Measurements from ENCODE around the gene ZDHHC5. TPM values are rescaled to one million over a fixed set of nuclear protein-coding genes. Genes with fewer than 3 reads are reported as not detected.
"Not testable (repeated sequence)": the region's sequence is repeated elsewhere in the genome, so short reads cannot be mapped to it uniquely, and the experiment has no call there.

Gene ZDHHC5
- total RNA-seq, 1 donor from 2014 or later = 89.8 TPM

GRCh38 chr11:57679396-57679795 is 11.5 kb downstream of the ZDHHC5 start:
- no peaks in the 10 kb centered on the region for H3K9me3 Mint-ChIP-seq (ENCODE audit: unreplicated experiment)
- H3K4me3 Mint-ChIP-seq (ENCODE audit: unreplicated experiment) = no peak overlapping the region
- TF ChIP-seq CTCF (IDR thresholded peaks at IDR 0.05; ENCODE audit: insufficient read depth, low read depth, low read length) (no peak), EZH2 (IDR thresholded peaks at IDR 0.05; ENCODE audit: insufficient read depth, low read length) (no peak)
- Histone ChIP-seq H3K4me3 (ENCODE audit: insufficient read depth, low read depth, low read length) (no peak overlapping the region), H3K9ac (ENCODE audit: low read length) (no peak overlapping the region), H3K79me2 (ENCODE audit: insufficient read depth, low read length) (peaks cover 84% of the 10 kb centered on the region), H3K27ac (ENCODE audit: low read depth, low read length) (no peak overlapping the region), H4K20me1 (ENCODE audit: insufficient read depth, low read length) (peaks cover 75% of the 10 kb centered on the region), H3K27me3 (ENCODE audit: insufficient read depth, low read length) (no peaks in the 10 kb centered on the region), H3K9me3 (ENCODE audit: insufficient read depth, low read depth, low read length) (no peaks in the 10 kb centered on the region), H3K4me1 (ENCODE audit: insufficient read depth, low read length) (peaks cover 15% of the 10 kb centered on the region), H3K36me3 (ENCODE audit: insufficient read depth, low read length) (peaks cover 20% of the 10 kb centered on the region), H2AFZ (ENCODE audit: low read depth, low read length) (no peak overlapping the region), H3K4me2 (ENCODE audit: low read length) (no peak overlapping the region)
- no peak overlapping the region for H3K27ac Mint-ChIP-seq (ENCODE audit: unreplicated experiment)
- FAIRE-seq (no peak), DNase-seq (ENCODE audit: low read depth) (no peak)
- H3K27me3 Mint-ChIP-seq (ENCODE audit: low read depth, unreplicated experiment) = no peaks in the 10 kb centered on the region
- H3K36me3 Mint-ChIP-seq (ENCODE audit: low read depth, unreplicated experiment) = peaks cover 7% of the 10 kb centered on the region
- peaks cover 25% of the 10 kb centered on the region for H3K4me1 Mint-ChIP-seq (ENCODE audit: low read depth, unreplicated experiment)

GRCh38 chr11:57680552-57680874 is 12.6 kb downstream of the ZDHHC5 start:
- peaks cover 15% of the 10 kb centered on the region for H3K4me1 ChIP-seq (ENCODE audit: insufficient read depth, low read length)
- peaks cover 71% of the 10 kb centered on the region for H4K20me1 ChIP-seq (ENCODE audit: insufficient read depth, low read length)
- no peak overlapping the region for H2AFZ ChIP-seq (ENCODE audit: low read depth, low read length)
- H3K9me3 Mint-ChIP-seq (ENCODE audit: unreplicated experiment) = no peaks in the 10 kb centered on the region
- peaks cover 24% of the 10 kb centered on the region for H3K4me1 Mint-ChIP-seq (ENCODE audit: low read depth, unreplicated experiment)
- DNase-seq (ENCODE audit: low read depth) (peak; percentile 12), FAIRE-seq (no peak)
- peak overlapping the region; percentile 4 for H3K4me3 Mint-ChIP-seq (ENCODE audit: unreplicated experiment)
- H3K9ac ChIP-seq (ENCODE audit: low read length) = peak overlapping the region; percentile 13
- no peaks in the 10 kb centered on the region for H3K27me3 ChIP-seq (ENCODE audit: insufficient read depth, low read length)
- H3K36me3 Mint-ChIP-seq (ENCODE audit: low read depth, unreplicated experiment) = peaks cover 10% of the 10 kb centered on the region
- no peak overlapping the region for H3K4me3 ChIP-seq (ENCODE audit: insufficient read depth, low read depth, low read length)
- H3K27ac ChIP-seq (ENCODE audit: low read depth, low read length) = peak overlapping the region; percentile 10
- peak overlapping the region; percentile 31 for H3K4me2 ChIP-seq (ENCODE audit: low read length)
- no peak for TF ChIP-seq CTCF (IDR thresholded peaks at IDR 0.05; ENCODE audit: insufficient read depth, low read depth, low read length)
- TF ChIP-seq EZH2 (IDR thresholded peaks at IDR 0.05; ENCODE audit: insufficient read depth, low read length) = no peak
- no peaks in the 10 kb centered on the region for H3K9me3 ChIP-seq (ENCODE audit: insufficient read depth, low read depth, low read length)
- H3K27me3 Mint-ChIP-seq (ENCODE audit: low read depth, unreplicated experiment) = no peaks in the 10 kb centered on the region
- peaks cover 81% of the 10 kb centered on the region for H3K79me2 ChIP-seq (ENCODE audit: insufficient read depth, low read length)
- H3K27ac Mint-ChIP-seq (ENCODE audit: unreplicated experiment) = peak overlapping the region; percentile 13
- H3K36me3 ChIP-seq (ENCODE audit: insufficient read depth, low read length) = peaks cover 28% of the 10 kb centered on the region

GRCh38 chr11:57681168-57681567 is 13.3 kb downstream of the ZDHHC5 start:
- Mint-ChIP-seq H3K27ac (ENCODE audit: unreplicated experiment) (no peak overlapping the region), H3K9me3 (ENCODE audit: unreplicated experiment) (no peaks in the 10 kb centered on the region), H3K27me3 (ENCODE audit: low read depth, unreplicated experiment) (no peaks in the 10 kb centered on the region), H3K36me3 (ENCODE audit: low read depth, unreplicated experiment) (peaks cover 7% of the 10 kb centered on the region), H3K4me1 (ENCODE audit: low read depth, unreplicated experiment) (peaks cover 21% of the 10 kb centered on the region), H3K4me3 (ENCODE audit: unreplicated experiment) (no peak overlapping the region)
- H3K4me1 ChIP-seq (ENCODE audit: insufficient read depth, low read length) = peaks cover 15% of the 10 kb centered on the region
- H3K27ac ChIP-seq (ENCODE audit: low read depth, low read length) = no peak overlapping the region
- no peak overlapping the region for H3K9ac ChIP-seq (ENCODE audit: low read length)
- H3K36me3 ChIP-seq (ENCODE audit: insufficient read depth, low read length) = peaks cover 29% of the 10 kb centered on the region
- TF ChIP-seq EZH2 (IDR thresholded peaks at IDR 0.05; ENCODE audit: insufficient read depth, low read length) (no peak), CTCF (IDR thresholded peaks at IDR 0.05; ENCODE audit: insufficient read depth, low read depth, low read length) (no peak)
- no peak overlapping the region for H2AFZ ChIP-seq (ENCODE audit: low read depth, low read length)
- H4K20me1 ChIP-seq (ENCODE audit: insufficient read depth, low read length) = peaks cover 64% of the 10 kb centered on the region
- H3K27me3 ChIP-seq (ENCODE audit: insufficient read depth, low read length) = no peaks in the 10 kb centered on the region
- no peaks in the 10 kb centered on the region for H3K9me3 ChIP-seq (ENCODE audit: insufficient read depth, low read depth, low read length)
- H3K79me2 ChIP-seq (ENCODE audit: insufficient read depth, low read length) = peaks cover 78% of the 10 kb centered on the region
- no peak for DNase-seq (ENCODE audit: low read depth)
- FAIRE-seq = no peak
- no peak overlapping the region for H3K4me3 ChIP-seq (ENCODE audit: insufficient read depth, low read depth, low read length)
- H3K4me2 ChIP-seq (ENCODE audit: low read length) = no peak overlapping the region

- H3K79me2 ChIP-seq (ENCODE audit: insufficient read depth, low read length) = peaks cover 24% of the 10 kb centered on the region
- Mint-ChIP-seq H3K36me3 (ENCODE audit: low read depth, unreplicated experiment) (peaks cover 13% of the 10 kb centered on the region), H3K27ac (ENCODE audit: unreplicated experiment) (peak overlapping the region; percentile 47)
- H3K36me3 ChIP-seq (ENCODE audit: insufficient read depth, low read length) = peaks cover 39% of the 10 kb centered on the region
- H3K4me3 ChIP-seq (ENCODE audit: insufficient read depth, low read depth, low read length); H3K9me3 Mint-ChIP-seq (ENCODE audit: unreplicated experiment); H3K4me3 Mint-ChIP-seq (ENCODE audit: unreplicated experiment); H3K9me3 ChIP-seq (ENCODE audit: insufficient read depth, low read depth, low read length); FAIRE-seq; H3K27me3 ChIP-seq (ENCODE audit: insufficient read depth, low read length); DNase-seq (ENCODE audit: low read depth); H3K27ac ChIP-seq (ENCODE audit: low read depth, low read length); H2AFZ ChIP-seq (ENCODE audit: low read depth, low read length); H3K4me1 ChIP-seq (ENCODE audit: insufficient read depth, low read length); H3K9ac ChIP-seq (ENCODE audit: low read length); H3K27me3 Mint-ChIP-seq (ENCODE audit: low read depth, unreplicated experiment); H3K4me1 Mint-ChIP-seq (ENCODE audit: low read depth, unreplicated experiment); H3K4me2 ChIP-seq (ENCODE audit: low read length): not testable (repeated sequence)
- peaks cover 14% of the 10 kb centered on the region for H4K20me1 ChIP-seq (ENCODE audit: insufficient read depth, low read length)
Observed at GRCh38 chr11:57690474-57690873, 22.6 kb downstream of the ZDHHC5 start.

All from astrocyte (in vitro differentiated cells and primary cell).